ENCODE measurements around the gene CWF19L2.
"Not testable (repeated sequence)": the region's sequence is repeated elsewhere in the genome, so short reads cannot be mapped to it uniquely, and the experiment has no call there.

The CWF19L2 gene

GRCh38 chr11:107439586-107440167 is 17.9 kb downstream of the CWF19L2 start:
- DNase-seq (ENCODE audit: extremely low read depth in 1 of 2, low read depth in 1 of 2): no peak

DNA sequence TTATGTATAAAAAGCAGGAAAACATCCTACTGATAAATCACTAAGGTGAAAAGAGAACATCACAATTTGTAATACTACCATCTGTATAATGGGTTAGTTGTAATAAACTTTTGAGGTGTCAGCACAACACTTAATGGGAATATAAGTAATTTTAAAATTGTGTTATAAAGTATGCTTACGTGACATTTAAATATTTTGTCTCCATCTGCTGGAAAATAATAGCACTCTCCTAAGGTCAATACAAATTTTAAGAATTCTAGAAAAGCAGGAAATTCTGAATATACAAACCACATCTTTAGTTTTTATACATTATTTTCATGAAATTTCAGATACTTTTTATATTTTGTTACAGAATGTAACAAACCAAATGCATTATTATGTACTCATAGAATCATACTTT is 19.5 kb downstream of the CWF19L2 start:
- no peak for DNase-seq (ENCODE audit: extremely low read depth in 1 of 2, low read depth in 1 of 2)

DNA sequence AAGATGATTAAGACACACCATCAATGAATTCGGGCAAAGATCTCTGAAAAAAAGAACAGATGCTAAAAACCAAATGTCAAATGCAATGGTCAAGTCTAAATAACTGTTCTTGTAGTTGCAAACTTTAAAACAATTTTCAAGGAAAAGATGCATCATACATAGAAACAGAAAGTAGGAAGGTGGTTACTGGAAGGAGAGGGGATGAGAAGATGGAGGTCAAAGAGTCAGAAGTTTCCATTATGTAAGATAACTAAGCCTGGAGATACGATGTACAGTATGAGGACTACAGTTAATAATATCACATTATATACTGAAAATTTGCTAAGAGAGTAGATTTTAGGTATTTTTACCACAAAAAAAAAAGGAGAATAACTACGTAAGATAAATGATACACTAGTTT is 27.1 kb downstream of the CWF19L2 start:
- no peak for DNase-seq (ENCODE audit: extremely low read depth in 1 of 2, low read depth in 1 of 2)

- no peak for DNase-seq (ENCODE audit: extremely low read depth in 1 of 2, low read depth in 1 of 2)
Measured at GRCh38 chr11:107427569-107428180, 29.9 kb downstream of the CWF19L2 start.

GRCh38 chr11:107413352-107413751 is 44.3 kb downstream of the CWF19L2 start:
- no peak for DNase-seq (ENCODE audit: extremely low read depth in 1 of 2, low read depth in 1 of 2)

GRCh38 chr11:107408762-107409211 is 48.8 kb downstream of the CWF19L2 start:
- DNase-seq (ENCODE audit: extremely low read depth in 1 of 2, low read depth in 1 of 2): no peak

DNA sequence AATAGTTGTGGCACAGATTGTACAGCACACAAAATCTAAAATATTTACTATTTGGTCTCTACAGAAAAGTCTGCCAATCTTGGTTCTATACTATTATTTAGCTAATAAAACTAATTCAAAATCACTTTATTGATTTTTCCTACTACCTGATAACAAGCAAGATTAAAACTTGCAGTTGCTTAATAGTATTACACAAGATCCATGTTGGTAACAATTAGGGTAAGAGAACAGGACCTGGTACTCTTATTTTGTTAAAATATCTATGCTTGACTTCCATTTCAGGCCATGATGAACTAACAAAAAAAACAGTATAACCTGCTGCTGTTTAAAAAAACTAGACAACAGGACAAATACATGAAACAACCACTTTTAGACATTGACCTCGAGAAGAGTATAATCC is 52.4 kb downstream of the CWF19L2 start:
- no peak for DNase-seq (ENCODE audit: extremely low read depth in 1 of 2, low read depth in 1 of 2)

DNA sequence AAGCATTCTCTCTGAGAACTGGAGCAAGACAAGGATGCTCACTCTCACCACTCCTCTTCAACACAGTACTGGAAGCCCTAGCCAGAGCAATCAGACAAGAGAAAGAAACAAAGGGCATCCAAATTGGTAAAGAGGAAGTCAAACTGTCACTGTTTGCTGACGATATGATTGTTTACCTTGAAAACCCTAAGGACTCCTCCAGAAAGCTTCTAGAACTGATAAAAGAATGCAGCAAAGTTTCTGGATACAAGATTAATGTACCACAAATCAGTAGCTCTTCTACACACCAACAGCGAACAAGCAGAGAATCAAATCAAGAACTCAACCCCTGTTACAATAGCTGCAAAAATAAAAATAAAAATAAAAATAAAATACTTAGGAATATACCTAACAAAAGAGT is 56.5 kb downstream of the CWF19L2 start:
- DNase-seq (ENCODE audit: extremely low read depth in 1 of 2, low read depth in 1 of 2): not testable (repeated sequence)

- DNase-seq (ENCODE audit: extremely low read depth in 1 of 2, low read depth in 1 of 2): no peak
Measured at GRCh38 chr11:107397357-107397756, 60.3 kb downstream of the CWF19L2 start.

- no peak for DNase-seq (ENCODE audit: extremely low read depth in 1 of 2, low read depth in 1 of 2)
Measured at GRCh38 chr11:107392611-107393010, 65.0 kb downstream of the CWF19L2 start.

DNA sequence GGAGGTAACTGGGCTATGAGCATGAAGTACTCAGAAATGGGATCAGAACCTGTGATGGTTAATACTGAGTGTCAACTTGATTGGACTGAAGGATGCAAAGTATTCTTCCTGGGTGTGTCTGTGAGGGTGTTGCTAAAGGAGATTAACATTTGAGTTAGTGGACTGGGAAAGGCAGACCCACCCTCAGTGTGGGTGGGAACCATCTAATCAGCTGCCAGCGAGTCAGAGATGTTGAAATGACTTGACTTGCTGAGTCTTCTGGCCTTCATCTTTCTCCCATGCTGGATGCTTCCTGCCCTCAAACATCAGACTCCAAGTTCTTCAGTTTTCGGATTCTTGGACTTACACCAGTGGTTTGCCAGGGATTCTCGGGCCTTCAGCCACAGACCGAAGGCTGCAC is 66.9 kb downstream of the CWF19L2 start:
- DNase-seq (ENCODE audit: extremely low read depth in 1 of 2, low read depth in 1 of 2): not testable (repeated sequence)

- no peak for DNase-seq (ENCODE audit: extremely low read depth in 1 of 2, low read depth in 1 of 2)
Measured at GRCh38 chr11:107387666-107388065, 70.0 kb downstream of the CWF19L2 start.

DNA sequence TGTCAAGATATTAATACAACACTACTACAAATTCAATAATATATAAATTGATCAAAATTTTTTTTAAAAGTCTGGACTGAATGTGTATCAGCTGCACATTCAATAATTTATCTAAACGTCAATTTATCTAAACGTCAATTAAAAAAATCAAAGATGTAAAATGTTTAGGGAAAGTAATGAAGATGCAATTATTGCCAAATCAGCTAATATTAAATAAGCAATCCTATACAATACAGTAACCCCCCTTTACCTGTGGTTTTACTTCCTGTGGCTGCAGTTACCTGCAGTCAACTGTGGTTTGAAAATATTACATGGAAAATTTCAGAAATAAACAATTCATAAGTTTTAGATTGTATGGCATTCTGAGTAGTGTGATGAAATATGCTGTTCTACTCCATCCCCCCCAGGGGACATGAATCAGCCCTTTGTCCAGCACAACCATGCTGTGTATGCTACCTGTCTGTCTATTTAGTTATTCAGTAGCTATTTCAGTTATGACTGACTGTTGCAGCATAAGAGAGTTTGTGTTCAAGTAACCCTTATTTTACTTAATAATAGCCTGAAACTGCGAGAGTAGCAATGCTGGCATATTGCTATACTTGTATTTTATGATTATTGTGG is 72.2 kb downstream of the CWF19L2 start:
- DNase-seq (ENCODE audit: extremely low read depth in 1 of 2, low read depth in 1 of 2): no peak

DNA sequence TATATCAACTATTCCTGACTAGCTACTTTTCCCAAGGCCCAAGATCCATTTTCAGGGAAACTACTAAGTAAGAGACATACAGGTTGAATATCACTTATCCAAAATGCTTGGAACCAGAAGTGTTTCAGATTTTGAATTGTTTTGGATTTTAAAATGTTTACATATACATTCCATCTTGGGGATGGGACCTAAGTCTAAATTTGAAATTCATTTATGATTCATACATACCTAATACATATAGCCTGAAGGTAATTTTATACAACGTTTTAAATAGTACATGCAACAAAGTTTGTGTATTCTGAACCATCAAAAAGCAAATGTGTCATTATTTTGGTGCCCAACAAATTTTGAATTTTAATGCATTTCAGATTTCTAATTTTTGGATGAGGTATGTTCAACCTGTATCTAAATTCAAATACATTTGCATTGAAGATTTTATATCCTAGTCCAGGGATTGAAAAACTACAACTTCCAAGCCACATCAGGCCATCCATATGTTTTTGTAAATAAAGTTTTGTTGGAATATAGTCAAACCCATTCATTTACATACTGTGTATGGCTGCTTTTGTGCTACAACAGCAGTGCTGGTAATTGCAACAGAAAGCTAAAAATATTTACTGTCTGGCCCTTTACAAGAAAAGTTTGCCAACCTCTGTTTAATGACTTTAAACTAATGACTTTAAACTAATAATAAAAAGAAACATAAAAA is 73.3 kb downstream of the CWF19L2 start:
- no peak for DNase-seq (ENCODE audit: extremely low read depth in 1 of 2, low read depth in 1 of 2)

GRCh38 chr11:107372439-107372838 is 85.2 kb downstream of the CWF19L2 start:
- DNase-seq (ENCODE audit: extremely low read depth in 1 of 2, low read depth in 1 of 2): no peak

GRCh38 chr11:107370390-107370789 is 87.2 kb downstream of the CWF19L2 start:
- DNase-seq (ENCODE audit: extremely low read depth in 1 of 2, low read depth in 1 of 2): no peak

- DNase-seq (ENCODE audit: extremely low read depth in 1 of 2, low read depth in 1 of 2): no peak
Measured at GRCh38 chr11:107359701-107360100, 97.9 kb downstream of the CWF19L2 start.

DNA sequence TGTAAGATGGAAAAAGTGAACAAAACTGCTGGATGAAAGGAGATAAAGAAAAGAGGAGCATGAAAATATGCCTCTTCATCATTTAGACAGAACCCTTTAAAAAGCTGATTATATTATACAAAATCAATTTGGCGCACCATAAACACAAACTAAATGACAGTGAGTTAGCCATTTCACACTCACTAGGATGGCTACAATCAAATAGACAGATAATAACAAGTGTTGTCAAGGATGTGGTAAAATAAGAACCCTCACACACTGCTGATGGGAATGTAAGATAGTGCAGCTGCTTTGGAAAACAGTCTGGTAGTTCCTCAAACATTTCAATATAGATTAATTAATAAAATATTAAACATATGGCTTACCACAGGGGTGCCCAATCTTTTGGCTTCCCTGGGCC is 99.7 kb downstream of the CWF19L2 start:
- DNase-seq (ENCODE audit: extremely low read depth in 1 of 2, low read depth in 1 of 2): no peak

DNA sequence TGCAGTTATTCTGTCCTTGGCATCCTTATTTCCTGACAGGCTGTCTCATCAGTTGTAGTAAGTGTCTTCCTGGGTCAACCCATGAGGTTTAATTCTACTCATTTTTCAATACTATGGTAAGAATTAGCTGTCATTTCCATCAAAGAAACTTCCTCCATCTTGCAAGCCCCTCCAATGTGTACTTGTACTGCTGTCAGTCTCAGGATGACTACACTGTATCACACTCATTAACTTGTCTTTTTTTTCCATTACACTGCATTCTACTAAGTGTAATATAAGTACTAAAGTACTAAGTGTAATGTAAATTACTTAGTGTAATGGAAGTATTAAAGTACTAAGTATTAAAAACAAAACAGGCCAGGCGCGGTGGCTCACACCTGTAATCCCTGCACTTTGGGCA is 102.8 kb downstream of the CWF19L2 start:
- DNase-seq (ENCODE audit: extremely low read depth in 1 of 2, low read depth in 1 of 2): no peak

DNA sequence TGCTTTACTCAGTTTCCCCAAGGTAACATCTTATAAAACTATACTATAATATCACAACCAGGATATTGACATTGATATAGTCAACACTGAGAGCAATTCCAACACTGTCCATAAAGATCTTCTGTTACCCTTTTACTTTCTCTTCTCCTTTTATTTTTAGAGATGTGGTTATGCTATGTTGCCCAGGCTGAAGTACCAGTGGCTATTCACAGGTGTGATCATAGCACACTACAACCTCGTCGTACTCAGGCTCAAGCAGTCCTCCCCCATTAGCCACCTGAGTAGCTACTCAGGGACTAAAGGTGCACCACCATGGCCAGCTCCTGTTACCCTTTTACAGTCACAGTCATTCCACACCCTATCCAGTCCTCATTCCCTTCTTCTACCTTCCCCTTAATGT is 119.7 kb downstream of the CWF19L2 start:
- DNase-seq (ENCODE audit: extremely low read depth in 1 of 2, low read depth in 1 of 2): no peak

DNA sequence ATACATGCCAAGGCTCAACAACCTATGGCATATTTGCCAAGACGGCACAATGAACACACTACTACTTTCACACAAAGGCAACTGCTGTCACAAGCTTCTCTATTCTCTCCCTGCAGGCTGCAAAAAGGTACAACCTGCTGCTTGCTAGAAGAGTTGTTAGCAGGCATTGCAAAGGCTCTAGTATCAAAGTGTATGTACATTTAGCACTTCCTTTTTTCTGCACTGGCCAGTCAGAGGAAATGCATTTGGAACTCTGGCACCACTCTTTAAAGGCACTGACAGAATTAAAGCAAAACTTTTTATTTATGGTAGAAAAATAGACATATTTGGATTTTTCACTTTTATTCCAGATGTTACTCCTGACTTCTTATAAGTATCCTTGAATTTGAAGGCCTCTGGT is 125.9 kb downstream of the CWF19L2 start:
- DNase-seq (ENCODE audit: extremely low read depth in 1 of 2, low read depth in 1 of 2): no peak

GRCh38 chr11:107329164-107329563 is 128.5 kb downstream of the CWF19L2 start:
- no peak for DNase-seq (ENCODE audit: extremely low read depth in 1 of 2, low read depth in 1 of 2)

Measured in stimulated activated CD8-positive, alpha-beta memory T cell treated with anti-CD3 and anti-CD28 coated beads, Interleukin-7, amount 100 ng/mL, for 48 hours (primary cell).